K562 (cell line): ENCODE results near the gene ROBO1. TPM values are rescaled to one million over a fixed set of nuclear protein-coding genes. Genes with fewer than 3 reads are reported as not detected.

ENCODE experiments used
- ATAC-seq: fragments of 200-7000 bp; cut with Tn5 transposase; 3 replicates; pipeline ENCODE4 v1.9.1; 2020; ENCODE audit warnings: moderate library complexity
- BruUV-seq: library from RNA; stranded (reverse); fragments of 400-500 nt; replicated peaks from 2 replicates; lab custom pipeline; 2021; lab: Mats Ljungman, UMichigan
- CTCF ChIA-PET: fragments of 300-600 bp; formaldehyde crosslinking; extraction: SDS; loops from one replicate; lab custom pipeline; 2021; ENCODE audit warnings: low intra/inter-chr PET ratio; lab: Yijun Ruan, JAX
- POLR2A ChIA-PET: fragments of 300-600, 350-650 bp; sonication (Branson Sonifier 250); formaldehyde crosslinking; extraction: SDS; loops from one replicate; lab custom pipeline; 2021; ENCODE audit warnings: antibody characterized with exemption, inconsistent platforms; lab: Yijun Ruan, JAX
- DNase-seq, 4 experiments: peaks; one replicate each; pipeline versions ENCODE4 v3.0.0 to v3.0.0-alpha.2; 2011 to 2018; ENCODE audit warnings: low spot score in 3 of 4, mixed read lengths in 3 of 4; ENCODE audit errors: extremely low read depth in 1 of 4
- FAIRE-seq: peaks from 2 replicates; lab custom pipeline; 2011; peaks lifted over from hg19 to GRCh38; lab: Jason Lieb, UNC
- H2AFZ ChIP-seq: 2 replicates; pipeline ENCODE4 v1.6.0; 2011; ENCODE audit warnings: low read depth, low read length, control low read depth, inconsistent platforms
- H3K27ac ChIP-seq: fragments of 200-600 bp; 3 replicates; pipeline ENCODE4 v1.8.0; 2011; ENCODE audit warnings: low read depth, mild to moderate bottlenecking, control low read depth, inconsistent platforms, low read length, moderate library complexity, mixed read lengths; ENCODE audit errors: extremely low read depth
- H3K27me3 ChIP-seq, 2 experiments: fragments of 300-600 bp in 1 of 2; 2 replicates in 1 of 2; 3 replicates in 1 of 2; pipeline versions ENCODE4 v1.6.0 to v1.8.0; 2011; ENCODE audit warnings: inconsistent platforms in 2 of 2, low read length in 2 of 2, mild to moderate bottlenecking in 1 of 2, mixed read lengths in 1 of 2, moderate library complexity in 1 of 2; ENCODE audit not compliant: control insufficient read depth in 2 of 2, insufficient read depth in 2 of 2
- H3K36me3 ChIP-seq: fragments of 300-600 bp; 3 replicates; pipeline ENCODE4 v1.8.0; 2011; ENCODE audit warnings: mild to moderate bottlenecking, low read length, inconsistent platforms; ENCODE audit not compliant: control insufficient read depth, insufficient read depth
- H3K4me1 ChIP-seq, 2 experiments: fragments of 200-600 bp in 1 of 2; replicated peaks in 1 of 2; 2 replicates in 1 of 2; 3 replicates in 1 of 2; pipeline versions ENCODE4 v1.5.1 to v1.8.0; 2011; ENCODE audit warnings: inconsistent platforms in 2 of 2, low read length in 2 of 2, mild to moderate bottlenecking in 1 of 2, mixed read lengths in 1 of 2, moderate library complexity in 1 of 2; ENCODE audit not compliant: control insufficient read depth in 2 of 2, insufficient read depth in 2 of 2
- H3K4me2 ChIP-seq: 2 replicates; pipeline ENCODE4 v1.6.1; 2011; ENCODE audit warnings: low read length, control low read depth, inconsistent platforms, mixed read lengths; ENCODE audit not compliant: insufficient read depth
- H3K4me3 ChIP-seq: fragments of 200-600 bp; sonication (generic), shearing (Covaris generic); 2 replicates; pipeline ENCODE4 v1.5.1; 2016; ENCODE audit warnings: control low read depth, inconsistent platforms
- H3K79me2 ChIP-seq: fragments of 200-600 bp; 3 replicates; pipeline ENCODE4 v1.8.0; 2011; ENCODE audit warnings: low read length, inconsistent platforms; ENCODE audit not compliant: control insufficient read depth, insufficient read depth
- H3K9ac ChIP-seq, 2 experiments: 2 replicates each; pipeline versions ENCODE4 v1.6.0 to v1.6.1; 2011; ENCODE audit warnings: low read depth in 2 of 2, low read length in 2 of 2, control low read depth in 1 of 2, inconsistent platforms in 1 of 2, mild to moderate bottlenecking in 1 of 2, mixed read lengths in 1 of 2; ENCODE audit not compliant: insufficient read depth in 1 of 2
- H3K9me1 ChIP-seq: one replicate; pipeline ENCODE4 v1.6.0; 2011; ENCODE audit warnings: inconsistent platforms, mild to moderate bottlenecking, low read length, moderate library complexity; ENCODE audit not compliant: control insufficient read depth, insufficient read depth
- H3K9me3 ChIP-seq: replicated peaks from 2 replicates; pipeline ENCODE4 v1.5.1; 2011; ENCODE audit warnings: low read depth, low read length, inconsistent platforms; ENCODE audit not compliant: control insufficient read depth, insufficient read depth
- H4K20me1 ChIP-seq: replicated peaks from 2 replicates; pipeline ENCODE4 v1.6.1; 2011; ENCODE audit warnings: low read length, inconsistent platforms, mixed read lengths; ENCODE audit not compliant: control insufficient read depth, insufficient read depth
- CHD7 ChIP-seq: fragments of 200-600 bp; sonication (generic); IDR thresholded peaks from one replicate; pipeline ENCODE4 v1.6.1; 2012; ENCODE audit warnings: mild to moderate bottlenecking, low read depth, low read length, inconsistent platforms
- CLOCK ChIP-seq: fragments of 250-450 bp; sonication (Bioruptor Pico); IDR thresholded peaks from 2 replicates; pipeline ENCODE4 v1.4.0; 2020; ENCODE audit warnings: mild to moderate bottlenecking, moderate library complexity, borderline replicate concordance
- MTF1 ChIP-seq: fragments of 250-450 bp; sonication (Bioruptor Pico); IDR thresholded peaks from 2 replicates; pipeline ENCODE4 v1.9.0; 2021; ENCODE audit warnings: moderate library complexity, mild to moderate bottlenecking, inconsistent platforms, borderline replicate concordance
- NR1H2 ChIP-seq: sonication (generic); formaldehyde crosslinking; IDR thresholded peaks from 2 replicates; pipeline ENCODE4 v1.4.0; 2020; ENCODE audit warnings: mild to moderate bottlenecking, missing genetic modification reagents
- SMARCB1 ChIP-seq: IDR thresholded peaks from 2 replicates; pipeline ENCODE4 v1.6.1; 2011; ENCODE audit warnings: improper control_type of control experiment, low read depth; ENCODE audit not compliant: insufficient read length
- ZBTB8A ChIP-seq: fragments of 450-650 bp; IDR thresholded peaks from 2 replicates; pipeline ENCODE4 v1.6.1; 2018; ENCODE audit warnings: mild to moderate bottlenecking, moderate library complexity; ENCODE audit not compliant: partially characterized antibody
- ZFX ChIP-seq: sonication (generic); formaldehyde crosslinking; IDR thresholded peaks from 2 replicates; pipeline ENCODE4 v1.8.0; 2022; ENCODE audit warnings: mild to moderate bottlenecking, missing genetic modification reagents, moderate library complexity
- WGBS: fragments of 100-300 bp; shearing (Covaris generic); methylation state at CpG from one replicate; pipeline ENCODE4 v1.1.6; 2016; ENCODE audit warnings: low coverage, mixed read lengths; ENCODE audit not compliant: insufficient coverage; ENCODE audit errors: missing lambda C conversion rate; 5-methylcytosine and 5-hydroxymethylcytosine counted together
- in situ Hi-C: fragments of 300-500 bp; cut with MboI; formaldehyde crosslinking; loops from 4 replicates; pipeline ENCODE4 v1.15.0; 2018; ENCODE audit warnings: inconsistent platforms, mixed read lengths
- intact Hi-C: fragments of 100-400 bp; cut with micrococcal nuclease; formaldehyde crosslinking; loops from 2 replicates; pipeline ENCODE4 v1.14.2; 2022
- polyA plus RNA-seq, 8 experiments: library from polyadenylated mRNA; depleted of rRNA in 4 of 8; stranded (reverse) in 5 of 8; unstranded in 3 of 8; fragments of >200 nt; fragmentation: Nextera tagmentation in 2 of 8; fragmentation: Illumina TruSeq in 1 of 8; extraction: Ambion mirVana in 2 of 8; extraction: Trizol in 1 of 8; gene quantifications; 2 replicates each; pipeline versions ENCODE4 v1.2.1 to v1.2.3, GENCODE V29; 2011 to 2014; ENCODE audit warnings: inconsistent platforms in 1 of 8, missing spikeins in 1 of 8
- total RNA-seq, 7 experiments: library from RNA; depleted of rRNA in 6 of 7; stranded (reverse); fragments of >200 nt in 6 of 7; fragmentation: Illumina TruSeq in 2 of 7; extraction: Trizol in 2 of 7; gene quantifications; 2 replicates each; pipeline versions ENCODE4 v1.2.1 to v1.2.3, GENCODE V29; 2011 to 2021; ENCODE audit warnings: low replicate concordance in 1 of 7

The ROBO1 gene
- total and polyA plus RNA-seq, 9 of the 15 experiments (the other 6 are each of a cell fraction or from before 2014, with no cell fraction given): 0.01 to 0.53 (median 0.17) TPM; not detected in 5

DNA sequence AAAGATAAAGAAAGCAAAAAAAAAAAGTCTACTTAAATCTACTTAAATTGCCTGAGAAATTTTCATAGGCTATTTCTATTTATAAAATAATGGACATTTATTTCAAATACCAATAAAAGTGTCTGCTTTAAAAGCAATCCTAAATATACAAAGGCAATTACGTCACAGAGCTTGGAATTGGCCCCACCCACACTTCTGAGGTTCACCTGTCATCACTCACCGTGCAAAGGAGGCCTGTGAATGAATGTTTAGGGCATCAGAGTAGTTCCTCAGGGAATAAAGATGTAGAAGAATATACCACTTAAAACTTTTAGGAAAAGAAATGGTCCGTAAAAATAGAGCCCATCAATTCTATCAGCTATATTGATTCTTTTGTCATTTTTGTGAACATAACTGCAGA is 621.8 kb downstream of the ROBO1 start (continued):
- no peak for TF ChIP-seq CLOCK
- TF ChIP-seq SMARCB1: no peak

GRCh38 chr3:79140708-79141107 is 627.1 kb downstream of the ROBO1 start:
- ATAC-seq (no peak), DNase-seq (no peak), FAIRE-seq (no peak)
- H3K4me3 ChIP-seq: no peak overlapping the region
- 7% methylated on average over 3 of the region's 3 CpGs for WGBS
- no peak overlapping the region for H2AFZ ChIP-seq
- H3K27ac ChIP-seq: no peak overlapping the region
- no peaks in the 10 kb centered on the region for H3K9me3 ChIP-seq
- POLR2A ChIA-PET: no interaction called here
- no peaks in the 10 kb centered on the region for H3K79me2 ChIP-seq
- no peaks in the 10 kb centered on the region for H3K36me3 ChIP-seq
- H3K9ac ChIP-seq: no peak overlapping the region
- H3K4me2 ChIP-seq: no peak overlapping the region
- in situ Hi-C loops: no loop called here
- no peaks in the 10 kb centered on the region for H3K4me1 ChIP-seq
- intact Hi-C loops: no loop called here
- no peaks in the 10 kb centered on the region for H3K27me3 ChIP-seq
- CTCF ChIA-PET: no interaction called here
- no peaks in the 10 kb centered on the region for H4K20me1 ChIP-seq
- no TSS peak for BruUV-seq
- H3K9me1 ChIP-seq: no peaks in the 10 kb centered on the region
- TF ChIP-seq ZBTB8A (no peak), CHD7 (no peak), ZFX (CRISPR knock-in tag) (no peak), MTF1 (no peak), NR1H2 (CRISPR knock-in tag) (no peak)
